HepG2 (cell line): Measurements from ENCODE around the gene SMAP1. TPM values are rescaled to one million over a fixed set of nuclear protein-coding genes. Genes with fewer than 3 reads are reported as not detected.
A peak's percentile ranks its signal among the peaks of the same experiment; 100 is the strongest.

ENCODE experiments used
- ATAC-seq: fragments of 200-7000 bp; cut with Tn5 transposase; 3 replicates; pipeline ENCODE4 v1.9.1; 2020; ENCODE audit warnings: mild to moderate bottlenecking, moderate library complexity
- BruUV-seq: library from RNA; stranded (reverse); fragments of 400-500 nt; replicated peaks from 2 replicates; lab custom pipeline; 2021; lab: Mats Ljungman, UMichigan
- CTCF ChIA-PET: fragments of 300-600 bp; formaldehyde crosslinking; extraction: SDS; loops from one replicate; lab custom pipeline; 2021; ENCODE audit warnings: low total read pairs, inconsistent platforms, low intra/inter-chr PET ratio; lab: Yijun Ruan, JAX
- POLR2A ChIA-PET: fragments of 350-600 bp; sonication (Branson Sonifier 250); formaldehyde crosslinking; loops from one replicate; lab custom pipeline; 2020; ENCODE audit warnings: antibody characterized with exemption, inconsistent platforms; lab: Yijun Ruan, JAX
- DNase-seq: peaks from one replicate; pipeline ENCODE4 v3.0.0-alpha.2; 2015; ENCODE audit warnings: low spot score
- FAIRE-seq: peaks from 3 replicates; lab custom pipeline; 2011; peaks lifted over from hg19 to GRCh38; lab: Jason Lieb, UNC
- H2AFZ ChIP-seq: one replicate; pipeline ENCODE4 v1.6.1; 2011; ENCODE audit warnings: low read length, inconsistent platforms
- H3K27ac ChIP-seq: fragments of 300-600 bp; 3 replicates; pipeline ENCODE4 v1.8.0; 2011; ENCODE audit warnings: mixed run types, mild to moderate bottlenecking, mixed read lengths, low read length, inconsistent platforms; ENCODE audit not compliant: insufficient read depth; ENCODE audit errors: extremely low read length
- H3K27me3 ChIP-seq, 2 experiments: fragments of 200-600 bp in 1 of 2; 2 replicates in 1 of 2; 3 replicates in 1 of 2; pipeline versions ENCODE4 v1.6.0 to v1.8.0; 2011; ENCODE audit warnings: low read length in 2 of 2, mild to moderate bottlenecking in 2 of 2, moderate library complexity in 2 of 2, inconsistent platforms in 1 of 2; ENCODE audit not compliant: insufficient read depth in 2 of 2, control insufficient read depth in 1 of 2
- H3K36me3 ChIP-seq, 2 experiments: fragments of 200-600 bp in 1 of 2; replicated peaks in 1 of 2; 2 replicates in 1 of 2; 3 replicates in 1 of 2; pipeline versions ENCODE4 v1.5.1 to v1.8.0; 2011; ENCODE audit warnings: low read length in 2 of 2, inconsistent platforms in 1 of 2; ENCODE audit not compliant: insufficient read depth in 2 of 2, control insufficient read depth in 1 of 2
- H3K4me1 ChIP-seq: 2 replicates; pipeline ENCODE4 v1.5.1; 2012; ENCODE audit warnings: low read length, inconsistent platforms; ENCODE audit not compliant: insufficient read depth
- H3K4me2 ChIP-seq: 2 replicates; pipeline ENCODE4 v1.6.0; 2011; ENCODE audit warnings: low read depth, low read length, inconsistent platforms
- H3K4me3 ChIP-seq, 3 experiments: fragments of 200-600 bp in 1 of 3; sonication (generic), shearing (Covaris generic) in 1 of 3; replicated peaks in 1 of 3; 2 replicates each; pipeline ENCODE4 v1.5.1; 2011 to 2016; ENCODE audit warnings: low read length in 3 of 3, inconsistent platforms in 2 of 3, low read depth in 2 of 3, mild to moderate bottlenecking in 2 of 3, control low read depth in 1 of 3, mixed read lengths in 1 of 3; ENCODE audit not compliant: insufficient read depth in 1 of 3
- H3K79me2 ChIP-seq: one replicate; pipeline ENCODE4 v1.6.1; 2011; ENCODE audit warnings: low read length, inconsistent platforms; ENCODE audit not compliant: insufficient read depth
- H3K9ac ChIP-seq: 2 replicates; pipeline ENCODE4 v1.6.0; 2011; ENCODE audit warnings: mild to moderate bottlenecking, low read depth, low read length, inconsistent platforms; ENCODE audit not compliant: insufficient read depth
- H3K9me3 ChIP-seq: 2 replicates; pipeline ENCODE4 v1.5.1; 2012; ENCODE audit warnings: mild to moderate bottlenecking, low read length
- H4K20me1 ChIP-seq: 2 replicates; pipeline ENCODE4 v1.6.0; 2011; ENCODE audit warnings: inconsistent platforms, mild to moderate bottlenecking, low read length, moderate library complexity; ENCODE audit not compliant: insufficient read depth
- BCL6 ChIP-seq: IDR thresholded peaks from 2 replicates; pipeline ENCODE4 v1.6.1; 2016; ENCODE audit warnings: missing genetic modification reagents, missing compliant biosample characterization
- CTCF ChIP-seq: sonication (generic); formaldehyde crosslinking; IDR thresholded peaks from 2 replicates; pipeline ENCODE4 v1.5.0; 2020; ENCODE audit warnings: mild to moderate bottlenecking, missing genetic modification reagents, moderate library complexity
- HNRNPUL1 ChIP-seq: fragments of 200-400 bp; formaldehyde crosslinking; IDR thresholded peaks from 2 replicates; pipeline ENCODE4 v1.6.1; 2017; ENCODE audit warnings: low read depth, mild to moderate bottlenecking, low read length, moderate library complexity
- IKZF1 ChIP-seq: fragments of 450-650 bp; IDR thresholded peaks from 2 replicates; pipeline ENCODE4 v1.7.1; 2016
- NFATC3 ChIP-seq: sonication (generic); formaldehyde crosslinking; IDR thresholded peaks from 2 replicates; pipeline ENCODE4 v1.5.1; 2020; ENCODE audit warnings: mild to moderate bottlenecking, missing genetic modification reagents
- SMC3 ChIP-seq: IDR thresholded peaks from 2 replicates; pipeline ENCODE4 v1.6.1; 2011; ENCODE audit warnings: low read length, improper control_type of control experiment
- STAG1 ChIP-seq: sonication (generic); formaldehyde crosslinking; IDR thresholded peaks from 2 replicates; pipeline ENCODE4 v1.4.0; 2020; ENCODE audit warnings: missing genetic modification reagents
- ZSCAN5A ChIP-seq: sonication (generic); formaldehyde crosslinking; IDR thresholded peaks from 2 replicates; pipeline ENCODE4 v1.8.0; 2022; ENCODE audit warnings: mild to moderate bottlenecking, missing genetic modification reagents, borderline replicate concordance
- WGBS: methylation state at CpG from one replicate; pipeline ENCODE4 v1.1.6; 2017; ENCODE audit warnings: low lambda C conversion rate; 5-methylcytosine and 5-hydroxymethylcytosine counted together
- in situ Hi-C: cut with HindIII; loops from 2 replicates; pipeline ENCODE4 v1.10.0; 2017; ENCODE audit warnings: low pct_unique_long_range_greater_than_20kb; ENCODE audit not compliant: extremely low pct_ligation_motif_present
- intact Hi-C: fragments of 100-400 bp; cut with micrococcal nuclease; formaldehyde crosslinking; loops from one replicate; pipeline ENCODE4 v1.10.0; 2022; ENCODE audit not compliant: unreplicated experiment
- polyA plus RNA-seq, 8 experiments: library from polyadenylated mRNA; depleted of rRNA in 3 of 8; stranded (reverse) in 7 of 8; unstranded in 1 of 8; fragments of >200 nt; fragmentation: Illumina TruSeq in 4 of 8; extraction: Trizol in 4 of 8; gene quantifications; 2 replicates each; pipeline versions ENCODE4 v1.2.1 to v1.2.3, GENCODE V29; 2011 to 2016; ENCODE audit warnings: low read depth in 4 of 8, missing spikeins in 1 of 8, mixed read lengths in 1 of 8; ENCODE audit not compliant: insufficient read depth in 1 of 8
- total RNA-seq, 5 experiments: library from RNA; depleted of rRNA; stranded (reverse); fragments of >200 nt; fragmentation: Illumina TruSeq; extraction: Trizol; gene quantifications; 2 replicates each; pipeline ENCODE4 v1.2.3, GENCODE V29; 2016; ENCODE audit warnings: low read depth in 1 of 5
- TF ChIP-seq, protein P1 (sequence below): sonication (generic); formaldehyde crosslinking; IDR thresholded peaks from 2 replicates; pipeline ENCODE4 v1.5.0; 2020; ENCODE audit warnings: mild to moderate bottlenecking, missing genetic modification reagents

Gene SMAP1
- total and polyA plus RNA-seq, 2 of the 13 experiments (the other 11 are each of a cell fraction or from before 2014, with no cell fraction given): 13.4 to 17.8 TPM

DNA sequence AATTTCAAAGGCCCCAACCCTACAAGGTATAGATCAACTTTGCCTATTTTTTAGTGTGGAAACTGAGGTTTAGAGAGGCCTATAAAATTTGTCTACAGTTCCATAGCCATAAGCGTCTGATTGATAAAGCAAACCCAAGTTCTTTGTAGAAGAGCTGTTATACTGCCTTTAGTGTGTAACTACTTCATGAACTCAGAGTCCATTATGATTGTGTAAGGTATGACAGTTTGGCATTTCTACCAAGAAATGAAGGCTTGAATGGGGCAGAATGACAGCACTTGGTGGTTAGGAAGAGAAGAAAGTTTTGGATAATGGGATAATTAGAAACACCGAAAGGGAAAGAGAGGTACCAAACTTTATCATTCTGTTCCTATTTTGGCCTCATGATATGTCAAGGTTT lies 38.1 kb downstream of the SMAP1 start:
- Histone ChIP-seq H3K4me3 (no peak overlapping the region), H2AFZ (no peak overlapping the region), H3K9me3 (no peaks in the 10 kb centered on the region), H3K27me3 (no peaks in the 10 kb centered on the region), H4K20me1 (peaks cover 3% of the 10 kb centered on the region), H3K4me1 (no peaks in the 10 kb centered on the region), H3K4me2 (no peak overlapping the region)
- CTCF ChIA-PET: interaction anchor here (1.9 to 4.2 kb wide), 2 partner anchors 178 to 250 kb away, joined by 10 to 47 read pairs; no protein-coding TSS in a partner anchor
- in situ Hi-C loops (loop anchor here (5.0 to 10.0 kb wide), 3 partner anchors 182 to 309 kb away; partner anchors contain the start of gene B3GAT2), intact Hi-C loops (loop anchor here (1.0 kb wide), 3 partner anchors 179 to 308 kb away; no protein-coding TSS in a partner anchor)
- POLR2A ChIA-PET: no interaction called here
- no peak for FAIRE-seq
- WGBS: 99% methylated on average over 2 of the region's 2 CpGs
- ATAC-seq: no peak
- no peak for DNase-seq
- TF ChIP-seq BCL6 (CRISPR knock-in tag) (no peak), ZSCAN5A (CRISPR knock-in tag) (no peak)
- TF ChIP-seq, all 625 proteins: peak for 0
- BruUV-seq: no TSS peak
- Histone ChIP-seq H3K79me2 (peaks cover 6% of the 10 kb centered on the region), H3K27ac (no peak overlapping the region), H3K36me3 (no peaks in the 10 kb centered on the region), H3K9ac (no peak overlapping the region)

DNA sequence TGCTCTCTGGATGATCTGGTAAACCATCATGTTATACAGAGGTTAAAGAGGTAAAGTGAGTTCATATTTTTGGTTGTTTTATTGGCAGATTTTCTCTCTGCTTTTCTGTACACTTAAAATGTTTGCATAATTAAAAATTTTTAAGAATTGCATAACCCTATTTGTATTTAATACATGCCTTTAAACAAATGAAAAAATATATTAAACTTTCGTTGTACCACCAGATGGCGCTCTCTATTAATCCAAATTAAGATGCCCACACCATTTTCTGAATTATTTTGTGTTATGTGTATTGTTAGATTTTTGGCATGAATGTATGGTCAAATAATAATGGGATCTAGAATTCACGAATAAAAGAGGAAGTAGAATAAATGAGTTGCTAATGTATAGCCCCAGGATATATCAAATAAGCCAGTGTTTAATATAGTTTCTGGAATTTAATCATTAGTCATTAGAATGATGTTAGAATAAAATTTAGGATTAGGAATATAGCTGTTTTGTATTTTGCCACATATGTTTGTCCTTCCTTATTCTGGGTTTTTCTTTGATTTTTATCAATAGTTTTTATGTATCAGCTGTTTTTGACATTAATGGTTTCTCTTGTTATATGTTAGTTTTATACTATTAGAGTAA lies 38.9 kb downstream of the SMAP1 start:
- in situ Hi-C loops: loop anchor here (5.0 to 10.0 kb wide), 3 partner anchors 181 to 308 kb away; partner anchors contain the start of gene B3GAT2
- no peaks in the 10 kb centered on the region for H3K4me1 ChIP-seq
- intact Hi-C loops: loop anchor here (1.0 kb wide), 3 partner anchors 178 to 307 kb away; no protein-coding TSS in a partner anchor
- FAIRE-seq: no peak
- peaks cover 7% of the 10 kb centered on the region for H3K79me2 ChIP-seq
- ATAC-seq: no peak
- peaks cover 3% of the 10 kb centered on the region for H4K20me1 ChIP-seq
- no peak overlapping the region for H3K4me3 ChIP-seq
- no peaks in the 10 kb centered on the region for H3K9me3 ChIP-seq
- H3K9ac ChIP-seq: no peak overlapping the region
- WGBS: 7% methylated on average over 3 of the region's 3 CpGs
- POLR2A ChIA-PET: interaction anchor here (0.8 kb wide), 1 partner anchor 177 kb away, joined by 3 read pairs; no protein-coding TSS in a partner anchor
- no peaks in the 10 kb centered on the region for H3K36me3 ChIP-seq
- H3K27me3 ChIP-seq: no peaks in the 10 kb centered on the region
- CTCF ChIA-PET: interaction anchor here (1.9 to 4.2 kb wide), 2 partner anchors 178 to 249 kb away, joined by 10 to 47 read pairs; no protein-coding TSS in a partner anchor
- H3K4me2 ChIP-seq: no peak overlapping the region
- no peak overlapping the region for H2AFZ ChIP-seq
- no TSS peak for BruUV-seq
- DNase-seq: peak; percentile 20
- no peak overlapping the region for H3K27ac ChIP-seq
- TF ChIP-seq SMC3 (peak; percentile 60), HNRNPUL1 (0 out of 2 replicates have a peak, but pooled peaks have one; percentile 13), NFATC3 (CRISPR knock-in tag) (no peak), CTCF (CRISPR knock-in tag) (peak; percentile 53), IKZF1 (no peak), STAG1 (peak; percentile 64)
- TF ChIP-seq, protein P1, sequence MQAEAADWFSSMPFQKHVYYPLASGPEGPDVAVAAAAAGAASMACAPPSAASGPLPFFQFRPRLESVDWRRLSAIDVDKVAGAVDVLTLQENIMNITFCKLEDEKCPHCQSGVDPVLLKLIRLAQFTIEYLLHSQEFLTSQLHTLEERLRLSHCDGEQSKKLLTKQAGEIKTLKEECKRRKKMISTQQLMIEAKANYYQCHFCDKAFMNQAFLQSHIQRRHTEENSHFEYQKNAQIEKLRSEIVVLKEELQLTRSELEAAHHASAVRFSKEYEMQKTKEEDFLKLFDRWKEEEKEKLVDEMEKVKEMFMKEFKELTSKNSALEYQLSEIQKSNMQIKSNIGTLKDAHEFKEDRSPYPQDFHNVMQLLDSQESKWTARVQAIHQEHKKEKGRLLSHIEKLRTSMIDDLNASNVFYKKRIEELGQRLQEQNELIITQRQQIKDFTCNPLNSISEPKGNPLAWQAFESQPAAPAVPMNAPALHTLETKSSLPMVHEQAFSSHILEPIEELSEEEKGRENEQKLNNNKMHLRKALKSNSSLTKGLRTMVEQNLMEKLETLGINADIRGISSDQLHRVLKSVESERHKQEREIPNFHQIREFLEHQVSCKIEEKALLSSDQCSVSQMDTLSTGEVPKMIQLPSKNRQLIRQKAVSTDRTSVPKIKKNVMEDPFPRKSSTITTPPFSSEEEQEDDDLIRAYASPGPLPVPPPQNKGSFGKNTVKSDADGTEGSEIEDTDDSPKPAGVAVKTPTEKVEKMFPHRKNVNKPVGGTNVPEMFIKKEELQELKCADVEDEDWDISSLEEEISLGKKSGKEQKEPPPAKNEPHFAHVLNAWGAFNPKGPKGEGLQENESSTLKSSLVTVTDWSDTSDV: no peak
